HG02763 (cell line): Measurements from ENCODE around the gene TRPM2.

ENCODE experiments used
- ATAC-seq: cut with Tn5 transposase; IDR thresholded peaks from one replicate; pipeline ENCODE4 v1.9.1; 2021; ENCODE audit warnings: mild to moderate bottlenecking, moderate library complexity; ENCODE audit not compliant: unreplicated experiment

Gene TRPM2

DNA sequence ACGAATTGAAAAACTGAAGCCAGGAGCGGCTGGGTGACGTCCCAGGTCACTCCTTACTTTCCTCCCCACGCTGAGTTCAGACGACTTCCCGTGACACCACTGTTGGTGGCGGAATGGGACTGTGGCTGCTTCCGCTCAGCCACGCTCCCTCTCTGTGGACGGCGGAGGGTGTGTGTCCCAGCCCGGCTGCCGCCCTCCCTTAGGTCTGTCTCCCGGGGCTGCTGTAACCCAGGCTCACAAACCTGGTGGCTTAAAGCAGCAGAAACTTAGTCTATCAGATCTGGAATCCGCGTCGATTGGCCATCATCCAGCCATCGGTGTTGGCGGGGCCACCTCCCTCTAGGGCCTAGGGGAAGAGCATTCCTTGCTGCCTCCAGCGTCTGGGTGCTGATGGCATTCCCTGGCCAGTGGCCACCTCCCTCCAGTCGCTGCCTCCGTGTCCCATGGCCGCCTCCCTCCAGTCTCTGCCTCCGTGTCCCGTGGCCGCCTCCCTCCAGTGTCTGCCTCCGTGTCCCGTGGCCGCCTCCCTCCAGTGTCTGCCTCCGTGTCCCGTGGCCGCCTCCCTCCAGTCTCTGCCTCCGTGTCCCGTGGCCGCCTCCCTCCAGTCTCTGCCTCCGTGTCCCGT lies 17.5 kb downstream of the TRPM2 start:
- ATAC-seq: no peak

DNA sequence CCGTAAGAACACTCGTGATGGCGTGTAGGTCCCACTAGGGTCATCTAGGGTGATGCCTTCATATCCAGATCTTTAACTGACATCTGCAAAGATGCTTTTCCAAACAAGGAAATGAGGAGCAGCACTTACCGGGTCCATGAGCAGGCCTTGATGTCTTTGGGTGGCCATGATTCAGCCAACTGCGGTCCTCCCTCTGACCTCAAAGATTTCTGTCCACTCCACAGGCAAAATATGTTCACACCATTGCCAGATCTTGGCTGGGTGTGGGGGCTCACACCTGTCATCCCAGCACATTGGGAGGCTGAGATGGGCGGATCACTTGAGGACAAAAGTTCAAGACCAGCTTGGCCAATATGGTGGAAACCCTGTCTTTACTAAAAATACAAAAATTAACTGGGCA lies 18.2 kb downstream of the TRPM2 start:
- no peak for ATAC-seq

DNA sequence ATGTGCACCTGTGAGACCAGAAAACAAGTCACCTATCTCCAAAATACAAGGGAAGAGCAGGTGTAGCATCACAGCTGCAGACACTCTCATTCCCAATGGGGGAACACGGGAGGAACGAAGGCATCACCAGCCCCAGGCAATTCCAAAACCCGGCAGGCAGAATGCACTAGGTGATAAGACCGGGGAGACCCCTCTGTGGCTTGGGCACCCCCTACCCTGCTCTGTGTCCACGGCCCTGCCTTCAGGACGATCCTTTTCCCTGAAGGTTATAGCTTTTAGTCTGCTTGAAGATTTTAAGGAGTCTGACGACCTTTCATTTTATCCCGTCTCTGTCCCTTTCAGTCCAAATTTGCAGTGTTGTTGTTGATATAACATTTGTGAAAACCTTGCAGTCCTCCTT lies 19.2 kb downstream of the TRPM2 start:
- ATAC-seq: no peak

DNA sequence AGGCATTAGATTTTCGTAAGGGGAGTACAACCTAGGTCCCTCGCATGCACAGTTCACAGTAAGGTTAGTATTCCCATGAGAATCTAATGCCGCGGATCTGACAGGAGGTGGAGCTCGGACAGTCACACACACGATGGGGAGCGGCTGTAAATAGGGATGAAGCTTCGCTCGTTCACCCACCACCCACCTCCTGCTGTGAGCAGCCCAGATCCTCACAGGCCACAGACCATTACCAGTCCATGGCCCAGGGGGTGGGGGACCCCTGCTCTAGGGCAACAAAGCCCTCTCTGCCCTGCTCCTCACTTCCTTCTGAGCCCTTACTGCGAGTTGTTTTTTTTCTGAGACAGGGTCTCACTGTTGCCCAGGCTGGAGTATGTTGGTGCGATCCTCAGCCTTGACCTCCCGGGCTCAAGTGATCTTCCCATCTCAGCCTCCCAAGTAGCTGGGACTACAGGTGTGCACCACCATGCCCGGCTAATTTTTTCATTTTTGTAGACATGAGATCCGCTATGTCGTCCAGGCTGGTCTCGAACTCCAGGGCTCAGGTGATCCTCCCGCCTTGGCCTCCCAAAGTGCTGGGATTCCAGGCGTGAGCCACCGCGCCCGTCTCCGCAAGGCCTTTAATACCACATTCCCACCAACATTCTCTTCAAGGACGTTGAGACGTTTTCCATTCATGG lies 21.3 kb downstream of the TRPM2 start:
- no peak for ATAC-seq

DNA sequence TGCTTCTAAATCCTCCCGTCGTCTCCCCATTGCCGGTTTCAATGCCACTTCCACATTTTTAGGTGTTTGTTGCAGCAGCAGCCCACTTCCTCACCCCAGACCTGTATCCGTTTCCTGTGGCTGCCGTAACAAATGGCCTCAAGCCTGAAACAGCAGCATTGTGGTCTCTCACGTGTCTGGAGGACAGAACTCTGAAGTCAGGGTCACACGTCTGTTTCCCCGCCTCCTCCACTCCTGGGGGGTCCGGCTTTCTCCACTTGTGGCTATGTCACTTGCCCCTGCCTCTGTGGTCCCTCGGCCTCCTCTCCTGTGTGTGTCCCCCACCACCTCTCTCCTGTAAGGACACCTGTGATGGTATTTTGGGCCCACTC lies 21.8 kb downstream of the TRPM2 start:
- no peak for ATAC-seq

DNA sequence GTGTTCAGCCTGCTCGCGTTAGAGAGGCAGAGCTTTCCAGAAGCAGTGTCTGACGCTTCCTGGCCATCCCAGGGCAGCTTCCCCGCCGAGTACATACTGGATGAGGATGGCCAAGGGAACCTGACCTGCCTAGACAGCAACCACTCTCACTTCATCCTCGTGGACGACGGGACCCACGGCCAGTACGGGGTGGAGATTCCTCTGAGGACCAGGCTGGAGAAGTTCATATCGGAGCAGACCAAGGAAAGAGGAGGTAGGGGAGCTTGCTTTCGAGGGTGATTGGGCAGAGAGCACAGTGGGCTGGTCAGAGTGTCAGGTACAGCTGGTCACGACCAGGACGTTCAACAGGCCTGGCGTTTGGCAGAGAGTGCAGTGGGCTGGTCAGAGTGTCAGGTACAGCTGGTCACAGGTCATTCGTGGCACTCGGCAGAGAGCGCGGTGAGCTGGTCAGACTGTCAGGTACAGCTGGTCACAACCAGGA lies 22.4 kb downstream of the TRPM2 start:
- no peak for ATAC-seq

DNA sequence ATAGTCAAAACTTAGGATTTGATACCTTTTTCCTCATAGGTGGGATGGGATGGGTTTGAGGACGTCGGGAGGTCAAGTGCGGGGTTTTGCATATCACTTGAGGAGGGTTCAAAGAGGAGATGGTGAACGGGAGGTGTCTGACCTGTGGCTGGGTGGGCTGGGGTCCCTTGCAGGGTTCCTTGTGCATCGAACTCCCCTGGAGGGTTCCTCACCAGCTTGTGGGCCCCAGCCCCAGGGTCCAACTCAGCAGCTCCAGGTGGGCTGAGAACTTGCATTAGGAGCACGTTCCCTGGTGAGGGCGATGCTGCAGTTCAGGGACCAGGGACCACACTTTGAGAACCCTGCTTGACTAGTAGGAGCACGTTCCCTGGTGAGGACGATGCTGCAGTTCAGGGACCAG lies 23.2 kb downstream of the TRPM2 start:
- no peak for ATAC-seq

DNA sequence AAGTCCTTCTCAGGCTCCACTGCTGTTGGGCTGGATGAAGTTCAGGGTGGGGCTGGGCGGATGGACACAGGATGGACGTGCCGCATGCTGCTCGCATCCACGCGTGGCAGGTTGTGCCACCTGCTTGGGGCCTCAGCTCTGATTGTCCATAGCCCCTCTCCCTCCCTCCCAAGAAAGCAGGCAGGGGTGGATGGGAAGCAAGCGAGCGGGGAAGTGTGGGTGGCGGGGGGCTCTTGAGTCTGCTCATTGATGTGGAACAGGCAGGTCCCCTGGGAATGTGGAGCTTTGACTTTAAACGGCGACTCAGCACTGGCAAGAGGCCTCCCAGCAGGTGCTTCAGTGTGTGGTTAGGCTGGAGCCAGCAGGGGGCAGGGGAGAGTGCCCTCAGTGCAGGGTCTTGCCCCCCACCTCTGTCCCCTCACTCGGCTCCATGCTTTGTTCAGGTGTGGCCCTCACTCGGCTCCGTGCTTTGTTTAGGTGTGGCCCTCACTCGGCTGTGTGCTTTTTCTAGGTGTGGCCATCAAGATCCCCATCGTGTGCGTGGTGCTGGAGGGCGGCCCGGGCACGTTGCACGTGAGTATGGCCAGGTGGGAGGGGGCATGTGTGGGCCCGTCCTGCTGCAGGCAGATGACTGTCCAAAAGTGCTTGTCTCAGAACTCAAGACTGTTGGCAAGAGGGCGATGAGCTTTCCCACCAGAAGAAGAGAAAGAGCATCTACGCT lies 23.9 kb downstream of the TRPM2 start:
- ATAC-seq: no peak

DNA sequence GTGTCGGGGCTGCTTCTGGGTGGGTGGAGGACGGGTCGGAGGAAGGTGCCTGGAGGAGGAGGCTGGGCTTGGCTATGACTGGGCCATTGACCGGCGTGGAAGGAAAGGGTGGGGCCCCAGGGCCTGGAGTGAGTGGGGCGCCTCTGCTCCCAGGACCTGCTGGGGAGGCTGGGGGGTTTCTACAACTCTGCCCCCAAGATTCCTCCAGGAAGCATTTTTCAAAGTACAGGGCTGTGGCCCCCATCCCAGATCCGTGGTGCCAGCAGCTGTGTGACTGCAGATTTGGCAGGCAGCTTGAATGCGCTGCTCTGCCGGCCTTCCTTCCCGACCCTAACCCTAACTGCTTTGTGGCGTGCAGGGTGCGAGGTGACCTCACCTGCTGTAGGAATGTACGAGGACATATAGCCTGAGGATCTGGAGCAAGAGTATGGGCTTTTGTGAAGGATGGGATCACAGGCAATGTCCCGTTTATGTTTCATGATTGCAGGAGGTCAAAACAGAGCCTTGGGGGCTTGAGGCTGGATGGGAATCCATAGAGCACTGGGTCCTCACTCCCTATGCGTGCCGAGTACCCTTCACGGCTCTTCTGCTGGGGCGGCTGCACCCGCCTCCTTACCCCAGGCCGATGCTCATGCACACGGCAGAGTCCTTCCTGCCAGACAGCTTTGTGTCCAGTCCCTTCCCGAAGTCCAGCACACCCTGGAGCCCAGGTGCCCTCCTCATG lies 24.7 kb downstream of the TRPM2 start:
- no peak for ATAC-seq

DNA sequence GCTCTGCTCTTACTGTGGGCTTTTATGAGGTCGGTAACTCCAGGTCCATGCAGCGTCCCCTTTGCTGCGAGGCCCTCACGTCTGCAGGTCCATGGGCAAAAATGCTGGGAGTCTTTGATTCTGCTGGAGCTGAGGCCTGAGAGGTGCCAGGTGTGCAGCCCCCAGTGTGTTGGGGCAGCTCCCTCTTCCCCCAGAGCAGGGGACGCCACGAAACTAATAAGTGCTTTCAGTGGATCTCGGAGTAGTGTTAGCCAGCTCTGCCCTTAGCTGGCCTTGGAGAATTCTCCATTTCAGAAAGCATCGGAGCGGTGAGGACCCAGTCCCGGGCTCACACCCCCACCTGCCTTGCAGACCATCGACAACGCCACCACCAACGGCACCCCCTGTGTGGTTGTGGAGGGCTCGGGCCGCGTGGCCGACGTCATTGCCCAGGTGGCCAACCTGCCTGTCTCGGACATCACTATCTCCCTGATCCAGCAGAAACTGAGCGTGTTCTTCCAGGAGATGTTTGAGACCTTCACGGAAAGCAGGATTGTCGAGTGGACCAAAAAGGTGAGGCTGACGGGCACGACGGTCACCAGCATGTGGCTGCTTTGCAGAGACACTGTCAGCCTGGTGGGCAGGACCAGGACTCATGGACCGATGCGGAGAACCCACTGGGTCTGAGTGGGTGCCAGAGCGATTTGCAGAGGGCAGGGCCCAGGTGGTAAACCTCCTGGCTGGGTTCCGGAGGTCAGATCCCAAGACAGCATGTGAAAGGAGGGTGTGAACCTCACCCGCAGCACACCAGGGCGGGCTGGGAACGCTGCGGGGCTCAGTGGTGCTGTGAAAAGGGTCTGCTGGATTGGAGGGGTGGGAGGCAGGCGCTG lies 25.5 kb downstream of the TRPM2 start:
- no peak for ATAC-seq

DNA sequence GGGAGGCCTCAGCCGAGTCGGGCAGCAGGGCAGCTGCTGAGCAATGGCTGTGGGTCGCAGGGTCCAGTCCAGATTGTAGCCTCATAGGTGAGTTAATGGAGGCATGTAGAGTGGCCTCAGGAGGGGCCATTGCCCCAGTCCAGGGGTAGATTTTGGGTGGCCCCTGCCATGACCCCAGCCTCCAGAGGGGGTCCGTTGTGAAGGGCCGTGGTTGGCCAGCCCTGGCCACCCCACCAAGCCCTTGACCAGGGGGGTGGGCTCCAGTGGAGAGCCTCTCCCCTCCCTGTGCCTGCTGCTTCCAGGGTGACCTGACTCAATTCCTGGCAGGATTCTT lies 26.1 kb downstream of the TRPM2 start:
- no peak for ATAC-seq

DNA sequence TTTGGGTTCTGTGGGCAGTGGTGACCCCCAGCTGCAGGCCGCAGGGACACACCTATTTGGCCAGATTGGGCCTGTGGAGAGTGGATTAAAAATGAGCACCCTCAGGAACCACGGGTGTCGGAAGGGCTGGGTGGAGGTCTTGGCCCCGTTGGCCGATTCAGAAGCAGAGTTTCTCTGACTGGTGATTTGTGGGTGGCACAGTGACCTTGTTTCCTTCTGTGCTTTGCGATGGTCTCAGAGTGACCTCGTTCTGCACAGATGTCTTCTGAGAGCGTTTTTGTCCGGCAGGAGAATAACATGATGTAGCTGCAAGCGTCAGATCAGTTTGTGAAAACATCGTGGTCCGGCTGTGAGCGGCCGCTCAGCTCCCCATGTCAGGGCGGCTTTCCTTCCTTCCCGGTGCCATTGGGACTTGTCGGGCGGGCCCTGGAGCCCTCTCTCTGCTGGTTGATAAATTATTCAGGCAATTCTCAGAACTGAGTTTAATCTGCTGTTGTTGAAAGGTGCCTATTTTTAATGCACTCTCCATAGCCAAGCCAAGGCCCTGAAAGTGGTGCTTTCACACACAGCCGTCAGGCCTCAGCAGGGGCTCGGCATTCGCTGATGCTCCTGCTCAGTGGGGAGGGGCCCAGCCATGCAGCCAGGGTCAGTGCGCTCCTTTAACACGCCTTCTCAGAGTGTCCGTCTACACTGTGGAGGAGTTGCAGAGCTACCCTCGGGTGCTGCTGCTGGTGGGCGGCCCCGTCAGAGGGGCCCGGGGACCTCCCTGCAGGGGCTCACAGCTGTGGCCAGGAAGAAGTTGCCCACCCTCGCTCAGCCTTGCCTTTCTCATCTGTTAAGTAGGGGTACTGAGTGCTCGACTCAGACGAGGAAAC lies 26.8 kb downstream of the TRPM2 start:
- no peak for ATAC-seq

DNA sequence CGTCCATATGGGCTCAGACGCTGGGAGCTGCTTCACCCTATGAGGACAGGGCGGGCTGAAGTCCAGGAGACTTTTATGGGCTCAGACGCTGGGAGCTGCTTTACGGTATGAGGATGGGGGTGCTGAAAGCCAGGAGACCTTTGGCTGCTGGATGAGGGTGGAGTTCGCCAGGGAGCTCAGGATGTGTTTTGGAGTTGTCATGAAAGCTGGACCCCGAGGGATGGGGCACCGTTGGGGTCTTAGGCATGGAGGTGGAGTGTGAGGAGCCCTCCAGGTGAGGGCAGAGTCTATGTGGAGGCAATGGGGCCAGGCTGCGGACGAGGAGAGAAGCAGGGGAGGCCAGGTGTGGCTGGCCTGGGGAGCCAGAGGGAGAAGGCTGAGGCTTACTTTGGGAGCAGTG lies 27.5 kb downstream of the TRPM2 start:
- ATAC-seq: no peak

DNA sequence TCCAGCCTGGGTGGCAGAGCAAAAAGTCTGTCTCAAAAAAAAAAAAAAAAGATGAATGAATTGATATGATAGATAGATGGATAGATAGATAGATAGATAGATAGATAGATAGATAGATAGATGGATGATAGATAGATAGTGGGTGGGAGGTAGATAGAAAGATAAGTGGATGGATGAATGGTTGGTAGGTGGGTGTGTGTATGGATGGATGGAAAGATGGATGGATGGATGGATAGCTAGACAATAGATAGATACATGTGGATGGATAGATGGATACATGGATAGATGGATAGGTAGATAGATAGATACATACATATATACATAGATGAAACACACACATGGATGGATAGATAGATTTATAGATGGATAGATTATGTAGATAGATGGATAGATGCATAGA lies 28.5 kb downstream of the TRPM2 start:
- ATAC-seq: no peak

DNA sequence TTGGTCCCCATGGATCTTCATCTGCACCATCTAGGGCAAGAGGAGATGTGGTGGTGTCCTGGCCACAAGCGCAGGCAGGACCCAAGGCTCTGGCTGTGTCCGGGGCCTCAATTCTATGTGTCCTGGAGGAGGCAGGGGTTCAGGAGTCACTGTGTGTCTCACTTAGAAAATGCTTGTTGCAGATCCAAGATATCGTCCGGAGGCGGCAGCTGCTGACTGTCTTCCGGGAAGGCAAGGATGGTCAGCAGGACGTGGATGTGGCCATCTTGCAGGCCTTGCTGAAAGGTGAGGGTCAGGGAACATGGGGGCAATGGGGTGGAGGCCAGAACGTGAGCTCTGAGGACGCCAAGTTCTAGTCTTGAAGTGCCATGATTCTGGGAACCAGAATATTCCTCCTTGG lies 29.1 kb downstream of the TRPM2 start:
- no peak for ATAC-seq

DNA sequence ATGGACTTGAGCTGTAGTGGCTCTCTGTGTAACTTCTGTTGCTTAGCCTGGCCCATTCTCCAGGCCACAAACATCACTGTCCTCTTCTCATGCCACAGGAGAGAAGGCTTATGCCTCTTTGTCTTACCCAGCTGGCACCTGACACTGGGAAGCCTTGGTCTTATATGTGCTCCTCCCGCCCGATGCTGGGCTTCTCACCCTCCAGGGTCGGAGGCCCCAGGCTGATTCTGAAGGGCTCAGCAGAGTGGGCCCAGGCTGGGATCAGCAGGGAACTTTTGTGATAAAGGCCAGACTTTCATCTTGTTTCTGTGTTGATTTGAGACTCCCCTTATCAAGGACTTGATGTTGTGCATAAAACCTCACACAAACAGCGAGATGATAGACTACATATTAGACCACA lies 29.8 kb downstream of the TRPM2 start:
- no peak for ATAC-seq

DNA sequence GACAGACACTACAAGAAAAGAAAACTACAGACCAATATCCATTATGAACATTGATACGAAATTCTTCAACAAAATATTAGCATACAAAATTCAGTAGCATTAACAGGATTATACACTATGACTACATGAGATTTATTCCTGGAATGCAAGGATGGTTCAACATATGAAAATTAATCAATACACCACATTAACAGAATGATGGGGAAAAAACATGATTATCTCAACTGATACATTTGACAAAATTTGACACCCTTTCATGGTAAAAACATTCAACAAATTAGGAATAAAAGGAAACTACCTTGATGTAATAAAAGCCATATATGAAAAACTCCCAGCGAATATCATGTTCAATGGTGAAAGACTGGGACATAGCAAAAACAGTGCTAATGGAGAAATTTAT lies 31.5 kb downstream of the TRPM2 start:
- ATAC-seq: no peak

DNA sequence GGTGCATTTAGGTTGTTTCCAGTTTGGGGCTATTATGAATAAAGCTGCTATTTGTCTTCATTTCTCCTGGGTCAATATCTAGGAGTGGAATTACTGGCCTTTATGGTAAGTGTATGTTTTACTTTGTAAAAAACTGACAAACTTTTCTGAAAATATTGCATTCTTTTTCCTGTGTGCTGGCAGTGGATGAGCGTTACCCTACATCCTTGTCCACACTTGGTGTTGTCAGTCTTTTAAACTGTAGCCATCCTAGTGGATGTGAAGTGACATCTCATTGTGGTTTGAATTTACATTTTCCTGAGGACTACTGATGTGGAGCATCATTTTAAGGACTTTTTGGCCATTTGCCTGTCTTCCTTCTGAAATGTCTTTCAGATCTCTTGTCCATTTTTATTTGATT lies 35.9 kb downstream of the TRPM2 start:
- ATAC-seq: no peak

DNA sequence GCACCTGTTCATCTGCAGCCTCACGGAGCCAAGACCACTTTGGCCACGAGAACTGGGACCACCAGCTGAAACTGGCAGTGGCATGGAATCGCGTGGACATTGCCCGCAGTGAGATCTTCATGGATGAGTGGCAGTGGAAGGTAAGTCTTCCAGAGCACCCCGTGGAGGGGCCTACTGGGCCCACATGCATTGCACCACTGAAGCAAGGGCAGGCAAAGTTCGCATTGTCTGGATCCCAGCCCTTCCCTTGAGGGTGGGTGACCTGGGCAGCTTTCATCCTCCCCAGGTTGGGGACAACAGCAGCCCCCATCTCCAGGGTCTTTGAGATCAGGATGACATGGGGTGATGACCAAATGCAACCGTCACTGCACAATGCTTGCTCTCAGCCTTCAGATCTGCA lies 37.5 kb downstream of the TRPM2 start:
- no peak for ATAC-seq
